CD4-positive, alpha-beta T cell (primary cell): Measurements from ENCODE around the gene ST6GALNAC4. TPM values are rescaled to one million over a fixed set of nuclear protein-coding genes. Genes with fewer than 3 reads are reported as not detected.

Experiments
- ATAC-seq: fragments of 200-7000 bp; cut with Tn5 transposase; one replicate; pipeline ENCODE4 v1.10.0; 2022; ENCODE audit warnings: mild to moderate bottlenecking; ENCODE audit not compliant: poor library complexity
- CTCF ChIA-PET: fragments of 350-600 bp; sonication (Branson Sonifier 250); formaldehyde crosslinking; loops from one replicate; lab custom pipeline; 2021; ENCODE audit warnings: antibody characterized with exemption, inconsistent platforms; lab: Charles Lee
- POLR2A ChIA-PET: fragments of 350-600 bp; sonication (Branson Sonifier 250); formaldehyde crosslinking; loops from one replicate; lab custom pipeline; 2021; ENCODE audit warnings: antibody characterized with exemption, inconsistent platforms; lab: Charles Lee
- DNase-seq, 14 experiments: peaks; one replicate each; pipeline ENCODE4 v3.0.0-alpha.2; 2013 to 2020; ENCODE audit warnings: mixed read lengths in 2 of 14
- H3K27ac ChIP-seq, 2 donors: one replicate each; pipeline versions ENCODE4 v1.5.1 to v1.7.0; 2013; ENCODE audit warnings: low read length in 2 of 2, low read depth in 1 of 2, mild to moderate bottlenecking in 1 of 2
- H3K27me3 ChIP-seq, 2 experiments: 1 replicate in 1 of 2; 2 replicates in 1 of 2; pipeline versions ENCODE4 v1.6.1 to v1.7.0; 2013; ENCODE audit warnings: low read length in 2 of 2, control low read depth in 1 of 2, mild to moderate bottlenecking in 1 of 2, moderate library complexity in 1 of 2; ENCODE audit not compliant: insufficient read depth in 2 of 2, control insufficient read depth in 1 of 2
- H3K36me3 ChIP-seq: one replicate; pipeline ENCODE4 v1.6.1; 2013; ENCODE audit warnings: low read length, control low read depth; ENCODE audit not compliant: insufficient read depth
- H3K4me1 ChIP-seq: one replicate; pipeline ENCODE4 v1.6.1; 2013; ENCODE audit warnings: low read length, control low read depth; ENCODE audit not compliant: insufficient read depth
- H3K4me3 ChIP-seq: one replicate; pipeline ENCODE4 v1.5.1; 2013; ENCODE audit warnings: mild to moderate bottlenecking, low read length, moderate library complexity
- H3K9me3 ChIP-seq, 2 experiments: 1 replicate in 1 of 2; 2 replicates in 1 of 2; pipeline versions ENCODE4 v1.6.1 to v1.7.0; 2013; ENCODE audit warnings: low read length in 2 of 2, mild to moderate bottlenecking in 2 of 2, control low read depth in 1 of 2, moderate library complexity in 1 of 2; ENCODE audit not compliant: control insufficient read depth in 1 of 2, insufficient read depth in 1 of 2
- H3K27ac Mint-ChIP-seq: one replicate; pipeline ENCODE4 v1.8.0; 2020; ENCODE audit warnings: mixed read lengths
- H3K27me3 Mint-ChIP-seq: one replicate; pipeline ENCODE4 v1.8.0; 2021; ENCODE audit warnings: mixed read lengths
- H3K36me3 Mint-ChIP-seq: one replicate; pipeline ENCODE4 v1.8.0; 2021; ENCODE audit warnings: low read depth, mixed read lengths
- H3K4me1 Mint-ChIP-seq: one replicate; pipeline ENCODE4 v1.8.0; 2021; ENCODE audit warnings: low read depth, mixed read lengths
- H3K4me3 Mint-ChIP-seq: one replicate; pipeline ENCODE4 v1.8.0; 2020; ENCODE audit warnings: mild to moderate bottlenecking, mixed read lengths
- H3K9me3 Mint-ChIP-seq: one replicate; pipeline ENCODE4 v1.8.0; 2020; ENCODE audit warnings: mixed read lengths
- CTCF ChIP-seq: fragments of 200-600 bp; IDR thresholded peaks from one replicate; pipeline ENCODE4 v1.8.0; 2022; ENCODE audit warnings: antibody characterized with exemption, mild to moderate bottlenecking
- intact Hi-C, 2 experiments: fragments of 100-400 bp; cut with DNase I in 1 of 2; cut with micrococcal nuclease in 1 of 2; formaldehyde crosslinking; loops; one replicate each; pipeline versions ENCODE4 v1.15.1 to v1.9.0; 2023 to 2025; cut with DNase I, micrococcal nuclease
- total RNA-seq, 174 experiments: library from RNA in 2 of 174; stranded (reverse) in 2 of 174; gene quantifications; one replicate each; pipeline ENCODE4 v1.2.3 and lab custom pipeline; 2021 to 2026

The ST6GALNAC4 gene
- total RNA-seq, 2 experiments from 2014 or later = 28.7 to 30.2 TPM

DNA sequence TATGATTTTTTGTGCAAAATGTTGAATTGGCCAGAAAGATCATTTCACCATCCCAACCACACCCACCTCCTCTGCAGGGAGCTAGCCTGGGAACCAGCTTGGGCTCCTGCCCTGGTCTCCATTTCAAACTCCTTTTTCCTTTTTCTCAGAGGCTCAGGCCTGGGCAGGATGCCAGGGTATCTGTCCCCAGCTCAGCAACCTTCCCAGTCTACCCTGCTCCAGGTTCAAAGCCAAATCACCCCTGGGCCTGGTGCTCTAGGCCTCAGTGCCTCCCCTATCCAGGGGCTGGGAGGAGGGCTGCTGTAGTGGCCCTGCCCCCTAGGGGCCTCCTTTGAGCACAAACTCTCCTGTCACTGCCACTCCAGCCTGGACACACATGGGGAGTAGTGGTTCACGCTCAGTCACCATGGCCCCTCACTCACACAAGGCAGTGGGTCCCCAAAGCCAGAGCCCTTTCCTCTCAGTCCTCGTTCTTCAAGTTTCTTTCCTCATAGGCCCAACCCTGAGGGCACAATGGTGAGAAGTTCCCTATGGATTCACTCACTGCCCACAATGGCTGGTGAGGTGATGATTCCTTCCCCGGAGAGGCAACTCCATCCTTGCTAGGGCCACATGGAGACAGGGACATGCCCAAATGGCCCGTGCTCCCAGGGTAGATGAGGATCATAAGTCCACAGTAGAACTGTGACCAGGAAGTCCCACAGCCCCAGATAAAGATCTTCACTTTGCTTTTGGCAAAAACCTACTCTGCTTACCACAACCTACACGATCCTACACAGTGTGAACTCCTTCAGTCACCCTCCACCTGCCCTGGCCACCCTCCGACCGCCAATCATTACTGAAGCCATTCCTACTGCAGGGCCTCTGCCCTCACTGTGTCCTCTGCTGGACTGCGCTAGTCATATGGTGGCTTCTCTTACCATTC lies 1.6 kb upstream of the ST6GALNAC4 start:
- H3K4me1 Mint-ChIP-seq = peaks cover 51% of the 10 kb centered on the region
- peak in 3 of 14 experiments; percentile 5 to 49 (median 24) for DNase-seq

DNA sequence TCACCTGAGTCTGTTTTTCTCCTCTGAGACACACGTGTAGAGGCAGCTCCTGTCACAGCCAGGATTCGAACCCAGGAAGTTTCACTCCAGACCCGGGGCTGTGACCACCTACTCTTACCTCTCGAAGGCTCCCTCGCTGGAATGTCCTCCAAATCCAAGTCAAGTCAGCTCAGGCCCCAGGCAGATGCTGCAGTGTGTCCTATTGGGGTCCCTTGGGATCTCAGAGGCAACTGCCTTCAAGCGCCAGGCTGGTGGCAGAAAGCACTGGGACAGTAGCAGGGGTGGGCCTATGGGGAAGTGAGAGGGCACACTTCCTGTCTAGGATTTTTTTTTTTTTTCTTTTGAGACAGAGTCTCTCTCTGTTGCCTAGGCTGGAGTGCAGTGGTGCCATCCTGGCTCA lies 762 bp upstream of the ST6GALNAC4 start:
- Histone ChIP-seq H3K4me3 (peak overlapping the region; percentile 45), H3K9me3 (no peaks in the 10 kb centered on the region), H3K4me1 (peaks cover 66% of the 10 kb centered on the region), H3K27ac (no peak overlapping the region), H3K27me3 (no peaks in the 10 kb centered on the region), H3K36me3 (peaks cover 8% of the 10 kb centered on the region)
- intact Hi-C loops = loop anchor here (1.0 to 5.0 kb wide), 6 partner anchors 12 to 465 kb away; partner anchors contain the start of genes LRSAM1 (in 1 of the 2), RPL12 (in 1 of the 2), ST6GALNAC6 (in 1 of the 2) and STXBP1 (in 1 of the 2)
- peaks cover 13% of the 10 kb centered on the region for H3K36me3 Mint-ChIP-seq
- CTCF ChIA-PET = interaction anchor here (1.2 to 1.6 kb wide), 2 partner anchors 48 to 132 kb away, joined by 5 read pairs; partner anchors contain the start of gene CDK9
- DNase-seq (peak in 3 of 14 experiments; percentile 4 to 50 (median 39)), ATAC-seq (no peak)
- H3K9me3 Mint-ChIP-seq = no peaks in the 10 kb centered on the region
- POLR2A ChIA-PET = interaction anchor here (0.6 to 3.6 kb wide), 15 partner anchors 12 to 693 kb away, joined by 3 to 77 read pairs (median 4); partner anchors contain the start of genes CDK9, SLC25A25, ST6GALNAC6 and STXBP1
- H3K27me3 Mint-ChIP-seq = no peaks in the 10 kb centered on the region
- TF ChIP-seq CTCF = no peak
- peaks cover 51% of the 10 kb centered on the region for H3K4me1 Mint-ChIP-seq
- peak overlapping the region; percentile 67 for H3K4me3 Mint-ChIP-seq
- peak overlapping the region; percentile 18 for H3K27ac Mint-ChIP-seq

More for the DNA sequence above, 1.6 kb upstream of the ST6GALNAC4 start:
- peaks cover 66% of the 10 kb centered on the region for H3K4me1 ChIP-seq
- ATAC-seq = no peak
- intact Hi-C loops = loop anchor here (1.0 to 5.0 kb wide), 4 partner anchors 36 to 466 kb away; partner anchors contain the start of genes CDK9 (in 1 of the 2), LRSAM1 (in 1 of the 2), RPL12 (in 1 of the 2) and STXBP1 (in 1 of the 2)
- Mint-ChIP-seq H3K36me3 (peaks cover 8% of the 10 kb centered on the region), H3K4me3 (peak overlapping the region; percentile 67), H3K27ac (peak overlapping the region; percentile 18), H3K27me3 (no peaks in the 10 kb centered on the region), H3K9me3 (no peaks in the 10 kb centered on the region)
- no peaks in the 10 kb centered on the region for H3K9me3 ChIP-seq
- H3K4me3 ChIP-seq = no peak overlapping the region
- no peak for TF ChIP-seq CTCF
- CTCF ChIA-PET = interaction anchor here (1.6 to 1.8 kb wide), 2 partner anchors 49 to 184 kb away, joined by 5 read pairs; partner anchors contain the start of gene TOR2A
- no peaks in the 10 kb centered on the region for H3K27me3 ChIP-seq
- POLR2A ChIA-PET = interaction anchor here (1.0 to 2.9 kb wide), 4 partner anchors 19 to 184 kb away, joined by 3 to 16 read pairs (median 4); partner anchors contain the start of genes ST6GALNAC6 and TOR2A
- peaks cover 4% of the 10 kb centered on the region for H3K36me3 ChIP-seq
- no peak overlapping the region for H3K27ac ChIP-seq
